Stimulated activated CD8-positive, alpha-beta memory T cell treated with anti-CD3 and anti-CD28 coated beads, Interleukin-4, amount 100 ng/mL, for 1 hour (primary cell): ENCODE results near the gene PADI2.

Experiments used
- DNase-seq, 2 donors: peaks; one replicate each; pipeline ENCODE4 v3.0.0-alpha.2; 2020; ENCODE audit warnings: low read depth in 2 of 2, low spot score in 1 of 2

The PADI2 gene

DNA sequence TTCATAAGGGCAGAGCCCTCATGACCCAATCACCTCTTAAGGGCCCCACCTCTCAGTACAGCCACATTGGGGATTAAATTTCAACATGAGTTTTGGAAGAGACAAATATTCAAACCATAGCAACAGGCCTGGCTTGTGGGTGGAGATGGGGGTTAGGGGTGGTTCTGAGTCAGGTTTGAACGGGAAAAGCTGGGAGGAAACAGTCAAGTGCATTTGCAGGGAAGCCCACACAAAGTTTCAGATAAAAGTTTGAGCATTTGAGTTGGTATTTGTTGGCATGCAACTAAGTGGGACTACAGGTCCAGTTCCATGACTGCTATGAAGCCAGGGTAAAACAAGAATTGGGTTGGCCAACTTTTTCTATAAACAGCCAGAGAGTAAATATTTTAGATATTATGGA is 21.0 kb upstream of the PADI2 start:
- DNase-seq = no peak

DNA sequence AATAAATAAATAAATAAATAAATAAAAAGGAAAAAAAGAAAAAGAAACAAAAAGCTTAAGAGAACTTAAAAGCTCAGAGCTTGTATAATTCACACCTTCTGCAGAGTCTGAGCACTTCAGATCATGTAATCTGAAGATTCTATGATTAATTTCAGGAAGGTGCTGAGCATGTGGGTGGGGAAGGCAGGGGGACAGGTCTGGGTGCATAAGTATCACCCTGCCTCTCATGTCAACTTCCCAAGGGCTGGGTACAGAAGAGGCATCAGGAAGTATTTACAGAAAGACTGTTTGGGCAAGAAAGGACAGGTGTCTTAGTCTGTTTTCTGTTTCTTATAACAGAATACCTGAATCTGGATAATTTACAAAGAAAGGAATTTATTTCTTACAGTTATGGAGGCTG is 20.4 kb upstream of the PADI2 start:
- no peak for DNase-seq

DNA sequence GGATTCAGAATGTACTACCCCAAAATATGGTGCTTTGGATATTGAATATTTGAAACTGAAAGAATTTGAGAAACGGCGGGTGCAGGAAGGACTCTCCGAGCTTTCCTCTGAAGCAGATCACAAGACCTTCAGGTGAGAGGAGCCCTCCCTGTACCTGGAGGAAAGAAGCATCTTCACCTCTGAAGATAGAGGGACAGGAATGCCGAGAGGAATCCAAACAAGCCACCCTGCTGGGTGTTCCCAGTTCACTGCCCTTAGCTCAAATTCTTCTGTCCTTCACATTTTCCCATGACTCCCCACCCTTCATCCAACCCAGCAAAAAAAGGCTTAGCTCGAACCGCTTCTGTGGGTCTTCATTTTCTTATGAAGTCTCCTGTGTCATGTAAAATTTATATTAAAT is 18.2 kb upstream of the PADI2 start:
- no peak for DNase-seq

DNA sequence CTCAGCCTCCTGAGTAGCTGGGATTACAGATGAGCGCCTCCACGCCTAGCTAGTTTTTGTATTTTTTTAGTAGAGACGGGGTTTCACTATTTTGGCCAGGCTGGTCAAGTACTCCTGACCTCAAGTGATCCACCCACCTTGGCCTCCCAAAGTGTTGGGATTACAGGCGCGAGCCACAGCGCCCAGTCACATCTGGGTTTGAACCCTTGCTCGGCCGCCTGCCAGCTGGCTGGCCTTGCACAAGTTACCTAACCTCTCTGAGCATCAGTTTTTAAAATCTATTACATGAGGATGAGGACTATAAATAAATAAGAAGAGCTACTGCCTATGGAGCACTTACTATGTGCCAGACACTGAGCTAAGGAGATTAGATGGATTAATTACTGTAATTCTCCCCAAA is 17.7 kb upstream of the PADI2 start:
- DNase-seq = no peak

DNA sequence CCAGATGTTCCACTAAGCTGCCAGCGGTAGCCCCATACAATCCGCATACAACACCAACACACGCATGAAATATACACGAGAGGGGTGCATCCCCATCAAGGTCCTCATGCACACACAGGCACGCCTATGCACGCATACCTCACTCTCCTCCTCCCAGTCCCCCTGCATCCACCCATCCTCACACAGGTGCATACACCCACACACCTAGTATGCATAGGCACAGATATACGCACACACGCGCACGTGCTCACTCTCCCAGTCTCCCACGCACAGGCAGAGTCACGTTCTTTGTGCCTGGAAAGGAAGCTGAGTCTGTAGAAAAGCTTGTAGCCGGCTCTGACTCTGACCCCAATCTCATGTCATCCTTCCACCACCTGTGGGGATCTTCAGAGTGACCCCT is 16.9 kb upstream of the PADI2 start:
- no peak for DNase-seq

DNA sequence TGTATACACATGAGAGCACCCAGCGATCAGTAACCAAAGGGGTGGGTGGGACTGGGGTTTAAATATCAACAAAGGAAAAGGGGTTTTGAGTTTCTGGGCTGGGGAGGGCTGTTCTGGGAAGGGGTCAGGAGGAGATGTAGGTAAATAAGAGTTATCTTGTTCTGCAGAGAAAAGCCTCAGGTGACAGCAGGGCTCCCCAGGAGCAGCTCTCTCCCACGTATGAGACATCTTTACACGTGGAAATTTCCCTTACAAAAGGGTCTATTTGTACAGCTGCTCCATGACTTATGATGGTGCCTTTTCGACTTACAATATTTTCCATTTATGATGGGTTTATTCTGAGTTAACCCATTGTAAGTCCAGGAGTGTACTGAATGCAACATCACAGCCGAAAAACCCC is 16.3 kb upstream of the PADI2 start:
- DNase-seq = no peak

DNA sequence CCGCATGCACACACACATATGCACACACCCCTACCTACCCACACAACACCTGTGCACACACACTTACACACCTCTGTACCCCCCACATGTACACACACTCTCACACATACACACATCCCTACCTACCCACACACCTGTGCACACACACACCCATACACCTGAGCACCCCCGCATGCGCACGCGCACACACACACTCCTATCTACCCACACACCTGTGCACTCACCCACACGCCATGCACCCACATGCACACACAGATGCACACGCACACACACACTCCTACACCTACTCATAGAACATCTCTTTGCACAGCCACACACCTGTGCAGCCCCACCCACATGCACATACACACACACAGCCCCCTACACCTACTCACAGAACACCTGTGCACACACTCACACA is 15.5 kb upstream of the PADI2 start:
- DNase-seq = no peak

DNA sequence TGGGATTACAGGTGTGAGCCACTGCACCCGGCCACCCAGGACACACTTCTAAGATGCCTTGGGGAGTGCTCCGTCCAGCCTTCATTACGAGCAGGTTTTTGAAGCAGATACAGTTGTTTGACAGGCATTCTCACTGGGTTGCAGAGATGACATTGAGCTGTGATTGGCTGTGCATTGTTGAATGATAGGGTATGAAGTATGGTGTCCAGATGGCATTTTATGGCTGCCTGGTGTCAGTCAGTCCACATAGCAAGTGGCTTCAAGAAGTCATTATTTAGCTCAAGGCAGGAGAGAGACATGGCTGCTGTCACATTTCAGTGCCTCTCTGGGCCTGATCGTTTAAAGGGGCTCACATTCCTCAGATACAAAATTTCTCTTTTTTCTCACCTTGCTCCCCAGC is 14.8 kb upstream of the PADI2 start:
- DNase-seq = no peak

DNA sequence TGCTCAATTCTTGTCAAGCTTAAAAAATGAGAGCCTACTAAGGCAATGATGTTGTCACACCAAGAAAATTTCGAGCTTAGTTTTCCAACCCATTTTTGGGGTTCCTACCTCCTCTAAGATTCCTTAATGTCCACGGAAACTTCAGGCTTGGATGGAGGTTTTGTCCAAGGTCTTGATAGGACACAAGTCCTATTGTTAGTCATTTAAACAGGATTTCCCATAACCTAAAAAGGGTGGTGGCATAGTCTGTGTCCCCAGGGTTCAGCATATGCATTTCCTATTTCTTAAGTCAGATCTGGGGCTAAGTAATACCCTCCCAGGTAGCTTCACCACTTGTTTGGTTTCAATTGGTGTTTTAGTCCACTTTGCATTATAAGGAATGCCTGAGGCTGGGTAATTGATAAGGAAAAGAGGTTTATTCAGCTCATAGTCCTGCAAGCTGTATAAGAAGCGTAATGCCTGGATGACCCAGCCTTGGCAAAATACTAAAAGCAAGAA is 10.9 kb upstream of the PADI2 start:
- no peak for DNase-seq

DNA sequence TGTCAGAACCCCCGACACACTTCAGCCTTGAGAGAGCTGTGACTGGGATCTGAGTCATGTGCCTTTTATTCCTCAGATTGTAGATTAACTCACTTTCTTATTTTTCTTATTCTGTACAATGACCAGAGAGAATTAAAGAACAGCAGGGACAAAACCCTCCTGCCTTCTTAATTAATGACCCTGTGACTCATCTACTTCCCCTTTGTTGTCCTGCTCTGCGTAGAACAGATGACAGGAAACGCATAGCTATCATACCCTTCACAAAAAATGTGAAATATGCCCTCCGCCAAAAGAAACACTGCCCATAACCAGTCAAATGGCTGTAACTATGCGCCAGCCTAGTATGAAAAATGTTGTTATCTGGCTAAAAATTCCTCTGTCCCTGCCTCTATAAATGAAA is 9.1 kb upstream of the PADI2 start:
- no peak for DNase-seq

DNA sequence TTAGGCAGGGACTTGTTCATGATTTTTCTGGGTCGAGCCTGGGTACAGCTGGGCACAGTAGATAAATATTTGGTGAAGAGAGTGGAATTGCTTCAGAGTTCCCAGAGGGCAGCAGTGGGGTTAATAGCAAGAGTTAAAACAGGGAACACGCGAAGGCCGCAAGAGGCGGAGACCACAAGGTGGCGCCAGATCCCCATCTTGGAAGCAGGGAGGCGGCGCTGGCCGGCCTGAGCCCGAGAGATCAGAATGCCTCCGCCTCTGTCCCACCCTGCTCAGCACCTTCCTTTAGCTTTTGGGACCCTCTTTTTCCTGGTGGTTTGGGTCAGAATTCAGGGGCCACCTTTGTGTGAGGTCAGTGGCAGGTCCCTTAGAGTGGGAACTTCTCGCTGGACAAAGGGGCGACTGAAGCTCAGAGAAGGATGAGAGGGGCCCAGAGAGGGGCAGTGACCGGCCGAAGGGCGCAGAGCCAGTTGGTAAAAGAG is 6.5 kb upstream of the PADI2 start:
- peak; percentile 52 to 67 for DNase-seq

DNA sequence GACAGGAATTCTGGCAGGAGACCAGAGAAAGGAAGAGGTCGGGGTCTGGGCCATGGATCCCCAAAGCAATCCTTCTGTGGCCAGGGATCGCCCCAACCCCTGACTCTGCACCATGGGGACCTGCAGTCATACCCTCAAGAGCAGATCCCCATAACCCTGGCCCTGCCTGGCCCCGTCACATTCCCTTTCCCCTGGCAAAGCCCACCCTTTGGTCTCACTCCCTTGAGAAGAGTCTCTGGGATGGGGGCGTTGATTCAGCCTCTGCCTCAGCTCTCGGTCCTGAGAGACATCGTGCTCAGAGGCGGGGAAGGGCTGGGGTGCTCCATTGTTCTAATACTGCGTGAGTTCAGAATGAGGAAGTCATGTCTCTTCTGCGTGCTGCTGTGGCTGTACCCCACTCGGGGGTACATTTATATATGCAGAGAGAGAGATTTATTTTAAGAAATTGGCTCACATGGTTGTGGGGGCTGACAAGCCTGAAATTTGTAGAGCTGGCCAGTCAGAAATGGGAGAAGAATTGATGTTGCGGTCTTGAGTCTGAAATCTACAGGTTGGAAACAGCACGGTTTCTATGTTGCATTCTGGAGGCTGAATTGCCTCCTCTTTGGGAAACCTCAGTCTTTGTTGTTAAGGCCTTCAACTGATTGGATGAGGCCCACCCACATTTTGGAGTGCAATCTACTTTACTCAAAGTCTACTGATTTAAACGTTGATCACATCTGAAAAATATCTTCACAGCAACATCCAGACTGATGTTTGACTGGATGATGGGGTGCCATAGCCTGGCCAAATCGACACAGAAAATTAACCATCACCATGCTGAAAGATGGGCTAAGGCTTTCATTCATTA is 4.2 kb upstream of the PADI2 start:
- no peak for DNase-seq

DNA sequence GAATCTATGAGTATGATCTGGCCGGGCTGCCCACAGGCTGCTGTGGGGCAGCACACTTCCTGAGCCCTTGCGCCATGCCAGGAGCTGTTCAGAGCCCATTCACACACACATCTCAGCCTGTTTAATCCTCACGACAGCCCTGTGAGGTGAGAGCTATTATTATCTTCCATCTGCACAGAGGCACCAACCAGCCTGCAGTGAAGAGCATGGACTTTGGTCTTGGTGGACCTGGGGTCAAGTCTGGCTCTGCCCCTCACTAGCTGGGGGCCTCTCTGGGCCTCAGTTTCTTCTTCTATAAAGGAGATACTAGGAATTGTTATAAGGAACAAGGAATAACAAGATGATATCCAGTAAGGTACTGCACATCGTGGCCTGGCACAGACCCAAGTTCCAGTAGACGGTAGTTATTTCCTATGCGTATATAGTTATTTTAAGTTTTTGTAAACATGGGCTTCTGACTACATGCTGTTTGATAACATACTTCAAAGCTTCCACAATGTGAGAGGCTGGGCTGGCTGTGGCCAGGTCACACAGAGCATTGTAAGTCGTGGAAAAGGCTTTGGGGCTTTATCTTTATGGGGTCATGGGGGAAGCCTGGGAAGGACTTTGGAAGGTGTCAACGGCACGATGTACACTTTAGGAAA is 3.4 kb upstream of the PADI2 start:
- DNase-seq = no peak

DNA sequence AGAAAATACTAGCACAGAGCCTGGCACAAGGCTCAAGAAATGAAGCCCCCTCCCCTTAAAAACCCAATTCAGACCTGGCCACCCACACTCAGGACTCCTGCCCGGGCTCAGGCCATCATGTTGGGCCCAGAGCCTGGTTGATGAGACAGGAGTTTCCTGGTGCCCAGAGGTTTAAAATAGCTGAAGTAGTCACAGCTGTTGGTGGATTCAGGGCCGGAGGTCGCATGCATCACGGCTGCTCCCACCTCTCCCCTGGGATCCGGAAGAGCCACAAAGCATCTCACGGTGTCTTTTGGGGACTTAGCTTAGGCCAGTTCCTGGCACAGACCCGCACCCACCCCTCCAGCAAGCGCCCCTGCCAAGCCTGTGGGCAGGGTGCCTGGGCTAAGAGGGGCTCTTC is 2.6 kb upstream of the PADI2 start:
- no peak for DNase-seq

DNA sequence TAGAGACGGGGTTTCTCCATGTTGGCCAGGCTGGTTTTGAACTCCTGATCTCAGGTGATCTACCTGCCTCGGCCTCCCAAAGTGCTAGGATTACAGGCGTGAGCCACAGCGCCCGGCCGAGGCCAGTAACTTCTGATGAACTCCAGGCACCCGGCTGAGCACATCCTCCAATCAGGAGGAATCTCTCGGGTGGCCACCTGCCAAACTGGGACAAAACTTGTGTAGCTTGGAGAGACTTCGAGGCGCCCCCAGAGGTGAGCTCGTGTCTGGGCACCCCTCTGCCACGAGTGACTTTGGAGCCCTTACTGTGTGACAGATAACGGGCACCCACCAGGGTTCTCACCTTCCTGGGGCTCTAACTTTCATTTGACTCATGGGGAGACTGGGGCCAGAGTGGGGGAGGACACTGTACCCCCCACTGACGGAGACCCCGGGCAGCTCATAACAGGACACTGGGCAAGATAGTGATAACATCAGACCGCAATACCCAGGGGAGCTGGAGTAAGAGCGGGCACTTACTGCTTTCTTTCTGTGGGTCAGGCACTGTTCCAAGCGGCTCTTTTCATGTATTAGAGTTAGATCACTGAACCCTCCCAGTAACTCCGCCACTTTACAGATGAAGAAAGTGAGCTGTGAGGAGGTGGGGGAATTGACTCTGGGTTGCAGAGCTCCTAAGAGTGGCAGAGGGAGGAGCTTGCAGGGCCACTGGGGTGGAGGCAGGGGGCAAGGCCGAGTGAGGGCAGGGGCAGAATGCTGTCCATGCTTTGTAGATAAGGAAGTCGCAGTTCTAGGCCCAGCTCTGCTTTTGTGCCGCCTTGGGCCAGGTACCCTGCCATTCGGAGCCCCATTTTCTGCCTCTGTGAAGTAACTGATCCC is 1.9 kb upstream of the PADI2 start:
- no peak for DNase-seq

DNA sequence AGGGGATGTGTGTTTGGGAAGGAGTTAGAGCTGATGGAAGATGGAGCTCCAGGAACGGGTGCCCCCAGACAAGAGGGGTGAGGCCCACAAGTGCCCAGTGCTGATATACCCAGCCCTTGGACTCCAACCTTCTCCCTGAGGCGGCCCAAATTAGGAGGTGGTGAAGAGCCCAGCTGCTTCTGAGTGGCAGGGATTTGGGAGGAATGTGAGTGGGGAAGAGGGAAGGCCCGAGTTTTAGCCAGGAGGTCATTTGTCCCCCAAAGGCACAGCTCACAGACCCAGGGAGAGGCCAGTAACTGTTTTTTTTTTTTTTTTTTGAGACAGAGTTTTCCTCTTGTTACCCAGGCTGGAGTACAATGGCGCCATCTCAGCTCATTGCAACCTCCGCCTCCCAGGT is 1.2 kb upstream of the PADI2 start:
- DNase-seq = no peak

DNA sequence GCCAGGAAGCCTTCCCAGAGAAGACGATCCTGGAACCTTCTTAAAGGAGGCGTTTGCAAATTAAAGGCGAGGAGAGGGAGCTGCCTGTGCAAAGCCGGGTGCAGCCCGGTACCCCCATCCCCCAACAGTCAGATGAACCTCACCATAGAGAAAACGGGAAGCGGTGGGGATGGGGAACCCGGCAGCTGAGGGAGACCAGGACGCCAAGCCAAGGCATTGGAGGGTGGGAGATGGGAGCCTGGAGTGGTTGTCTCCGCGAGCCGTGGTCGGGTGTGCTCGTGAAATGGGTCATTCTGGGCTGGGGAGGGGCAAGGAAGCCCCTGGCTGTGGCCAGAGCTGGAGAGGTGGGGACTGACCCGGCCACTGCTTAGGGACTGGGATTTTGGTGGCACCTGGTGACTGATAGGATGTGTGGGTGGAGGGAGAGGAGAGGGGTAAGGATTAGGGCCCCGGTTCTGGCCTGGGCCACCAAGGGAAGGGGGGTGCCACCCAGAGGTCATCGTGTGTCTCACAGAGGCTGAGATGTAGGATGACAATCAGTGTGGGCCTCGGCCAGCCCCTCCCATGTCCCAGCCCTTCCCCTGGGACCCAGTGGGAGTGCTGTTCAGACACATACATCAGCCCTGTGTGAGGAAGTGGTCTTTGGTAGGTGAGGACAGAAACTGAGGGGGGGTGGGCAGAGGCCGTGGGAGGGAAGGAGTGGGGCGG is 676 bp upstream of the PADI2 start:
- no peak for DNase-seq

DNA sequence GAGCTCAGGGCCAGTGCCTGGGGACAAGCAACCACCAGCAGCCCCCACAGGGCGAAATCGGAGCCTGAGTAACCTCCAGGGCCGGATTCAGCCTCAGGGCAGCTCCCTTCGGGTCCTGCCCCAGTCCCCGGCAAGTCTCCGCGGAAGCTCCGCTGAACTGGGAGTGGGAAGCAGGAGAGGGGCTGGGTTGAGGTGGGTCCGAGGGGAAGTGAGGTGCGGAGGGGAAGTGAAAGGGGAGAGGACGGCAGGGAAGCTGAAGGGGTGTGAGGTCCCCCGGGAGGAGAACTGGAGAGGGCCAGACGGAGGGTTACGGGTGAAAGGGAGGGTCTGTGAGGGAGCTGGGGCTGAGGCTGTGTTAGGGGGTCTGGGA is 560 bp downstream of the PADI2 start:
- DNase-seq = no peak

DNA sequence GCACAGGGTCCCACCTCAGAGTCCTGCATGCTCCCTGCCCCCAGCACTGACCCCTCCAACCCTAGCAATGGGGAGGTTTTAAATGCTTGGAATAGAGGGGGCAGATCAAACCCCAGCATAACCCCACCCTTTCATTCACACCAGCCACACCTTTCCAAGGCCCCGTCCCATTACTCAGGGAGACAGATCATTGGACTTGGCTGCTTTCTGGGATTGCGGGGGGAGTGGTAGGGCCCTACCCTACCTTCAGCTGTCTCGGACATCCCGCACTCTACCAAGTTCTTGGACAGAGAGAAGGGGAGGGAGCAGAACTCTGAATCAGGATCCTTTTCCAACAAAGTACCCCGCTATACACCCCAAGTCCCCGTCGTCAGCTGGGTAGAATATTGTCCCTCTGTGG is 983 bp downstream of the PADI2 start:
- DNase-seq = no peak

DNA sequence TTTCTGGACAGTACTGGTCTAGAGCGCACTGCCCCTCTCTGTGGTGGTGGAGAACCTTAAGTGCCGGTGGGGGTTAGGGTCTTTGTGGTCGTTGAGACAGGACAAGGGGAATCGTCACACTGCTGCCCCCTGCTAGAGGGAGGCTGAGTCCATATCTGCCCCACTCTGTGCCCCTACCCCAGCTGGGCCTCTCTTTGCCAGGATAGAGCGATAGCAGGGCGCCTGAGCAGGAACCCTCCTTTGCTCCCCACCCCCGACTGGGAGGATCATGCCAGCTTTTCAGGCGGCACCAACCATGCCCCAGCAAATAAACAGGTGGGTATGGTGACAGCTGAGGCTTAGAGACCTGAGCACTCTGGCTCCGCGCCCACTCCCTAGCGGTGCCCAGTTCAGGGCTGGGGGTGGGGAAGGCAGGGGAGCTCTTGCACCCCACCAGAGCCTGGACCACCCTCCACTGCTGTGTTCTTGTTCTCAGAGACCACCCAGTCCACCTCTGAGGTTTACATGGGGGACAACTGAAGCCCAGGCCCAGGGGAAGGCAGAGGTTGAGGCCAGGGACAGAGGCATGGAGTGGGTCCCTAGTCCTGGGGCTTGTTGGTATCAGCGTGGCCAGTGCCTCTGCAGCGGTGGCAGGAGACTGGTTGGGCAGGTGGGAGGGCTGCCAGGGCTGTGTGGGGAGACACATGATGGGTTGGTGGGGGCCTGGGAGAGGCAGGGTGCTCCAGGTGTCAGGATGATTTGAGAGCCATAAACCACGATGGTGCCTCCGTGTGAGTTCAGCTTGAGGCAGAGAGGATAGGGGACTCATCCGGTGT is 1.6 kb downstream of the PADI2 start:
- DNase-seq = no peak
